Measurements from ENCODE around the gene IPMK.

DNA sequence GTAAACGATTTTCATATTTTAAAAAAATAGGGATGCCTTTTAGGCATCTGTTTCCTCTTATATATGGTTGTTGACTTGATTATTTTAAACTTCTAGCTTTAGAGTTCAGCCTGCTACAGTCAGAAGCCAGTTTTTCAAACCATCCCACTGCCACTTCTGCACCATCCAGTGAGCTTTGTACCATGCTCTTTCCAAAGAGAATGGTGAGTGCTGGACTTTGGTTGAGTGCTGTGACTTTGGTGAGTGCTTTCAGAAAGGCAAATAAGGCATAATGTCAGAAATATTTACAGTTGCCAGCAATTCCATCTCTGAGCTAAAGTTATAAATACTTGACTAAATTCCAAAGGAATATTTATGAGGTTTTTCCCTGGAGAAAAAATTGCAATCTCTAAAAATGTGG is 117.4 kb downstream of the IPMK start:
- TF ChIP-seq RAD21 (IDR thresholded peaks at IDR 0.05; ENCODE audit: low read depth) (no peak), EP300 (IDR thresholded peaks at IDR 0.05; ENCODE audit: borderline replicate concordance) (no peak)
- TF ChIP-seq, protein P1, sequence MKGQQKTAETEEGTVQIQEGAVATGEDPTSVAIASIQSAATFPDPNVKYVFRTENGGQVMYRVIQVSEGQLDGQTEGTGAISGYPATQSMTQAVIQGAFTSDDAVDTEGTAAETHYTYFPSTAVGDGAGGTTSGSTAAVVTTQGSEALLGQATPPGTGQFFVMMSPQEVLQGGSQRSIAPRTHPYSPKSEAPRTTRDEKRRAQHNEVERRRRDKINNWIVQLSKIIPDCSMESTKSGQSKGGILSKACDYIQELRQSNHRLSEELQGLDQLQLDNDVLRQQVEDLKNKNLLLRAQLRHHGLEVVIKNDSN (IDR thresholded peaks at IDR 0.05) = no peak
- TF ChIP-seq, protein P2, sequence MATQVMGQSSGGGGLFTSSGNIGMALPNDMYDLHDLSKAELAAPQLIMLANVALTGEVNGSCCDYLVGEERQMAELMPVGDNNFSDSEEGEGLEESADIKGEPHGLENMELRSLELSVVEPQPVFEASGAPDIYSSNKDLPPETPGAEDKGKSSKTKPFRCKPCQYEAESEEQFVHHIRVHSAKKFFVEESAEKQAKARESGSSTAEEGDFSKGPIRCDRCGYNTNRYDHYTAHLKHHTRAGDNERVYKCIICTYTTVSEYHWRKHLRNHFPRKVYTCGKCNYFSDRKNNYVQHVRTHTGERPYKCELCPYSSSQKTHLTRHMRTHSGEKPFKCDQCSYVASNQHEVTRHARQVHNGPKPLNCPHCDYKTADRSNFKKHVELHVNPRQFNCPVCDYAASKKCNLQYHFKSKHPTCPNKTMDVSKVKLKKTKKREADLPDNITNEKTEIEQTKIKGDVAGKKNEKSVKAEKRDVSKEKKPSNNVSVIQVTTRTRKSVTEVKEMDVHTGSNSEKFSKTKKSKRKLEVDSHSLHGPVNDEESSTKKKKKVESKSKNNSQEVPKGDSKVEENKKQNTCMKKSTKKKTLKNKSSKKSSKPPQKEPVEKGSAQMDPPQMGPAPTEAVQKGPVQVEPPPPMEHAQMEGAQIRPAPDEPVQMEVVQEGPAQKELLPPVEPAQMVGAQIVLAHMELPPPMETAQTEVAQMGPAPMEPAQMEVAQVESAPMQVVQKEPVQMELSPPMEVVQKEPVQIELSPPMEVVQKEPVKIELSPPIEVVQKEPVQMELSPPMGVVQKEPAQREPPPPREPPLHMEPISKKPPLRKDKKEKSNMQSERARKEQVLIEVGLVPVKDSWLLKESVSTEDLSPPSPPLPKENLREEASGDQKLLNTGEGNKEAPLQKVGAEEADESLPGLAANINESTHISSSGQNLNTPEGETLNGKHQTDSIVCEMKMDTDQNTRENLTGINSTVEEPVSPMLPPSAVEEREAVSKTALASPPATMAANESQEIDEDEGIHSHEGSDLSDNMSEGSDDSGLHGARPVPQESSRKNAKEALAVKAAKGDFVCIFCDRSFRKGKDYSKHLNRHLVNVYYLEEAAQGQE (IDR thresholded peaks at IDR 0.05; ENCODE audit: low read depth) = no peak

Measured in Ishikawa (cell line).